Gastrocnemius medialis (tissue), 4 donors: ENCODE measurements around the gene NEK9. TPM values are rescaled to one million over a fixed set of nuclear protein-coding genes. Genes with fewer than 3 reads are reported as not detected.
A peak's percentile ranks its signal among the peaks of the same experiment; 100 is the strongest.

ENCODE experiments used
- ATAC-seq, 2 donors: fragments of 150-250 bp; one replicate each; pipeline ENCODE4 v1.9.1; 2016
- DNase-seq, 2 donors: peaks; one replicate each; pipeline ENCODE4 v3.0.0-alpha.2; 2019
- H3K27ac ChIP-seq, 4 donors: fragments of 200-600 bp; sonication (generic); 1 replicate in 1 of 4; 2 replicates in 3 of 4; pipeline ENCODE4 v1.5.1; 2016 to 2018; ENCODE audit warnings: mild to moderate bottlenecking in 2 of 4, moderate library complexity in 1 of 4
- H3K27me3 ChIP-seq, 3 donors: fragments of 200-600 bp; sonication (generic) in 2 of 3; 1 replicate in 1 of 3; 2 replicates in 2 of 3; pipeline versions ENCODE4 v1.5.1 to v1.6.0; 2016 to 2019; ENCODE audit warnings: mild to moderate bottlenecking in 1 of 3, moderate library complexity in 1 of 3
- H3K36me3 ChIP-seq, 2 donors: fragments of 200-600 bp; sonication (generic) in 1 of 2; one replicate each; pipeline ENCODE4 v1.5.1; 2017 to 2018
- H3K4me1 ChIP-seq, 2 donors: fragments of 200-600 bp; sonication (generic) in 1 of 2; one replicate each; pipeline ENCODE4 v1.5.1; 2016 to 2017; ENCODE audit warnings: mild to moderate bottlenecking in 2 of 2
- H3K4me3 ChIP-seq, 4 donors: fragments of 200-600 bp; sonication (generic) in 3 of 4; 1 replicate in 1 of 4; 2 replicates in 3 of 4; pipeline ENCODE4 v1.5.1; 2016 to 2019; ENCODE audit warnings: mild to moderate bottlenecking in 2 of 4
- H3K9me3 ChIP-seq, 3 donors: fragments of 200-600 bp; sonication (generic) in 2 of 3; 1 replicate in 1 of 3; 2 replicates in 2 of 3; pipeline ENCODE4 v1.5.1; 2016 to 2019
- POLR2A ChIP-seq, 2 donors: fragments of 450-650 bp; IDR thresholded peaks; one replicate each; pipeline ENCODE4 v1.6.1; 2017; ENCODE audit warnings: antibody characterized with exemption in 2 of 2, mild to moderate bottlenecking in 2 of 2, moderate library complexity in 2 of 2
- in situ Hi-C, 4 donors: fragments of 200-750 bp; cut with MboI; loops; one replicate each; pipeline versions ENCODE4 v1.15.0 to v1.8.0; 2017; ENCODE audit warnings: low sequenced_read_pairs in 4 of 4
- intact Hi-C: fragments of 100-400 bp; cut with DNase I; formaldehyde crosslinking; loops from one replicate; pipeline ENCODE4 v1.15.1; 2023; ENCODE audit warnings: low total_unique reads
- total RNA-seq, 4 donors: library from RNA; depleted of rRNA; stranded (reverse); fragments of >200 nt; gene quantifications; one replicate each; pipeline versions ENCODE4 v1.1.0 to v1.2.3, GENCODE V29; 2016
- TF ChIP-seq, protein P1 (sequence below), 5 experiments: fragments of 450-650 bp in 3 of 5; fragments of 200-600 bp in 2 of 5; sonication (generic) in 2 of 5; IDR thresholded peaks in 4 of 5; conservative IDR thresholded peaks in 1 of 5; 1 replicate in 4 of 5; 2 replicates in 1 of 5; pipeline ENCODE4 v1.5.1; 2016 to 2019; ENCODE audit warnings: antibody characterized with exemption in 5 of 5, mild to moderate bottlenecking in 3 of 5, moderate library complexity in 3 of 5

Gene NEK9
- total RNA-seq, 4 donors from 2014 or later = 36.3 to 93.2 (median 42.6) TPM

DNA sequence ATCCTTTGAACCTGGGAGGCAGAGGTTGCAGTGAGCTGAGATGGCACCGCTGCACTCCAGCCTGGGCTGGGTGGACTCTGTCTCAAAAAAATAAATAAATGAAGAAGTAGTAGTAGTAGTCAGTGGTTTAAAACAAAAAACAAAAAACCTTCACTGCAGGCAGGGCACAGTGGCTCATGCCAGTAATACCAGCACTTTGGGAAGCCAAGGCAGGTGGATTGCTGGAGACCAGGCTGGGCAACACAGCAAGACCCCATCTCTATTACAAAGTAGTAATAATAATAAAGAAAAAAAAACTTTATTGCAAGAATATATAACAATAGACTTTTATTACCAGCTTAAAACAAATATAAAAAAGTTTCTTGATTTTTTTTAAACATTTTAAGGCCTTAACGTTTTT, 13.8 kb upstream of the NEK9 start:
- no peak overlapping the region for H3K4me3 ChIP-seq
- no peak for DNase-seq
- in situ Hi-C loops (loop anchor here in 2 of 4 donors (10.0 to 25.0 kb wide), 2 partner anchors 344 to 347 kb away; no protein-coding TSS in a partner anchor), intact Hi-C loops (no loop called here)
- H3K27ac ChIP-seq = no peak overlapping the region
- TF ChIP-seq, protein P1, sequence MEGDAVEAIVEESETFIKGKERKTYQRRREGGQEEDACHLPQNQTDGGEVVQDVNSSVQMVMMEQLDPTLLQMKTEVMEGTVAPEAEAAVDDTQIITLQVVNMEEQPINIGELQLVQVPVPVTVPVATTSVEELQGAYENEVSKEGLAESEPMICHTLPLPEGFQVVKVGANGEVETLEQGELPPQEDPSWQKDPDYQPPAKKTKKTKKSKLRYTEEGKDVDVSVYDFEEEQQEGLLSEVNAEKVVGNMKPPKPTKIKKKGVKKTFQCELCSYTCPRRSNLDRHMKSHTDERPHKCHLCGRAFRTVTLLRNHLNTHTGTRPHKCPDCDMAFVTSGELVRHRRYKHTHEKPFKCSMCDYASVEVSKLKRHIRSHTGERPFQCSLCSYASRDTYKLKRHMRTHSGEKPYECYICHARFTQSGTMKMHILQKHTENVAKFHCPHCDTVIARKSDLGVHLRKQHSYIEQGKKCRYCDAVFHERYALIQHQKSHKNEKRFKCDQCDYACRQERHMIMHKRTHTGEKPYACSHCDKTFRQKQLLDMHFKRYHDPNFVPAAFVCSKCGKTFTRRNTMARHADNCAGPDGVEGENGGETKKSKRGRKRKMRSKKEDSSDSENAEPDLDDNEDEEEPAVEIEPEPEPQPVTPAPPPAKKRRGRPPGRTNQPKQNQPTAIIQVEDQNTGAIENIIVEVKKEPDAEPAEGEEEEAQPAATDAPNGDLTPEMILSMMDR (IDR thresholded peaks at IDR 0.05 in 4 of 5, conservative IDR thresholded peaks at IDR 0.05 in 1 of 5) = no peak
- TF ChIP-seq POLR2A (IDR thresholded peaks at IDR 0.05) = no peak
- no peaks in the 10 kb centered on the region for H3K9me3 ChIP-seq
- peaks cover 0 to under 1% of the 10 kb centered on the region in 2 donors for H3K36me3 ChIP-seq
- no peaks in the 10 kb centered on the region for H3K27me3 ChIP-seq
- H3K4me1 ChIP-seq = peaks cover 44 to 53% of the 10 kb centered on the region in 2 donors
- no peak for ATAC-seq

DNA sequence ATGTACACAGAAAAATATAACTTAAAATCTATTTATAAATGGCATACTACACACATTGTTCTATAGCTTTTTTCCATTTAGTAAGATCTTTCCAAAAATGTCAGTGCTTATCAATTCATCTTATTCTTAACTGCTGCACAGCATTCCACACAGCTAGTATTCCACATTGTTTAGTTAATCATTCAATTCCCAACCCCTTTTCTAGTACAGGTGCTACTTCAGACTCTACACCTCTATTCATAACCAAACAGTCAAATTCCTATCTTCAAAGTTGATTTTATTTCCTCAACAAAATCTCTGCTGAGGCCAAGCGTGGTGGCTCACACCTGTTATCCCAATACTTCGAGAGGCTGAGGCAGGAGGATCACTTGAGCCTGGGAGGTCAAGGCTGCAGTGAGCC, 12.3 kb upstream of the NEK9 start:
- Histone ChIP-seq H3K4me1 (peaks cover 37 to 40% of the 10 kb centered on the region in 2 donors), H3K36me3 (peaks cover 0 to 15% of the 10 kb centered on the region in 2 donors), H3K27ac (peak overlapping the region; percentile 7 to 59 (median 48)), H3K9me3 (no peaks in the 10 kb centered on the region), H3K4me3 (no peak overlapping the region), H3K27me3 (no peaks in the 10 kb centered on the region)
- TF ChIP-seq, protein P1 (IDR thresholded peaks at IDR 0.05 in 4 of 5, conservative IDR thresholded peaks at IDR 0.05 in 1 of 5) = no peak
- no peak for TF ChIP-seq POLR2A (IDR thresholded peaks at IDR 0.05)
- intact Hi-C loops = loop anchor here (10.0 kb wide), 1 partner anchor 266 kb away; no protein-coding TSS in a partner anchor
- in situ Hi-C loops = loop anchor here in 2 of 4 donors (10.0 to 25.0 kb wide), 2 partner anchors 346 to 348 kb away; no protein-coding TSS in a partner anchor
- ATAC-seq (no peak), DNase-seq (no peak)

DNA sequence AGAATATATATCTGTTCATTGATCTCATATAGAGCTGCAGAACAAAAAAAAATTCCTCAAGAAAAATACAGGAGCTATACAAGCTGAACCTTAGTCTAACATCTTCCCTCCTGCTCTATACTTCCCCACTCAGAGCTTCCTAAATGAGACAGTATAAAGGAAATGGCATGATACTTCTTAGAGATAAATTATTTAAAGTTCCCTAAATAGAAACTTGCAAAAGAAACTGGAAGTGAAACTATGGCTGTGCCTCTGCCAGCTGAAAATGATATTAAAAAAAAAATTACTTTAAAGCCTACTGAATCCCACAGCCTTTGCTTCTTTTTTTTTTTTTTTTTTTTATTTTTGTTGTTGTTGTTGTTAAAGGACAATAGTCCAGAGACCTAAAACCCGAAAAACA, 11.6 kb upstream of the NEK9 start:
- ATAC-seq (peak in 1 of 2 donors; percentile 19), DNase-seq (no peak)
- in situ Hi-C loops = loop anchor here in 2 of 4 donors (10.0 to 25.0 kb wide), 2 partner anchors 346 to 349 kb away; no protein-coding TSS in a partner anchor
- TF ChIP-seq, protein P1 (IDR thresholded peaks at IDR 0.05 in 4 of 5, conservative IDR thresholded peaks at IDR 0.05 in 1 of 5) = no peak
- no peak for TF ChIP-seq POLR2A (IDR thresholded peaks at IDR 0.05)
- Histone ChIP-seq H3K4me3 (no peak overlapping the region), H3K27me3 (no peaks in the 10 kb centered on the region), H3K36me3 (peaks cover 0 to 22% of the 10 kb centered on the region in 2 donors), H3K27ac (peak overlapping the region; percentile 7 to 59 (median 48)), H3K4me1 (peaks cover 30 to 33% of the 10 kb centered on the region in 2 donors), H3K9me3 (no peaks in the 10 kb centered on the region)
- intact Hi-C loops = loop anchor here (10.0 kb wide), 1 partner anchor 266 kb away; no protein-coding TSS in a partner anchor

DNA sequence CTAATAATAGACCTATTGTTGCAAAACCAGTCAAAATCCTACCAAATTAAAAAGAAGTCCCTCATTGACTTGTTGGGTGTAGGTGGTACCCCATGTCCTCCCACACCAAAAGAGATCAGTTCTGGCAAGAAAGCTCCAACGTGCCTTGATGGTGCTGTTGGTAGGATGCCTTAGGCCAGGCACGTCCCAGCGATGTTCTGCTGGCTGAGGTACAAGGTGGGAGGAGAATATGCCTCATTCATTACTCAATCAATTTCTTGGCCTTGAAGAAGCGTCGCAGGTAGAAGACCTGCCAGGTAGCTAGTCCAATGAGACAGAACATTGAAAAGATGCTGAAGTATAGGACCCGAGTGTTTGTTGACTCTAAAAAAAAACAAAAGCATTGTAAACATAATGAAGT, 7.8 kb upstream of the NEK9 start:
- no peak for ATAC-seq
- no peaks in the 10 kb centered on the region for H3K27me3 ChIP-seq
- H3K27ac ChIP-seq = peak overlapping the region; percentile 41 to 65 (median 56)
- TF ChIP-seq, protein P1 (IDR thresholded peaks at IDR 0.05 in 4 of 5, conservative IDR thresholded peaks at IDR 0.05 in 1 of 5) = no peak
- TF ChIP-seq POLR2A (IDR thresholded peaks at IDR 0.05) = no peak
- H3K36me3 ChIP-seq = peaks cover 0 to 32% of the 10 kb centered on the region in 2 donors
- intact Hi-C loops = loop anchor here (5.0 to 10.0 kb wide), 2 partner anchors 270 to 353 kb away; no protein-coding TSS in a partner anchor
- no peak overlapping the region for H3K4me3 ChIP-seq
- H3K9me3 ChIP-seq = no peaks in the 10 kb centered on the region
- in situ Hi-C loops = loop anchor here (5.0 to 25.0 kb wide), 3 partner anchors 168 to 353 kb away; no protein-coding TSS in a partner anchor
- no peak for DNase-seq
- H3K4me1 ChIP-seq = peaks cover 14 to 16% of the 10 kb centered on the region in 2 donors
